AG09319 (cell line): ENCODE data around the gene ERP27.

Experiments used
- DNase-seq: peaks from one replicate; pipeline ENCODE4 v3.0.0-alpha.2; 2010; ENCODE audit warnings: low read depth; ENCODE audit errors: extremely low read depth
- TF ChIP-seq, protein P1 (sequence below): IDR thresholded peaks from 2 replicates; pipeline ENCODE4 v1.5.1; 2011; ENCODE audit warnings: low read depth, mild to moderate bottlenecking, inconsistent platforms, low read length, moderate library complexity

Gene ERP27

DNA sequence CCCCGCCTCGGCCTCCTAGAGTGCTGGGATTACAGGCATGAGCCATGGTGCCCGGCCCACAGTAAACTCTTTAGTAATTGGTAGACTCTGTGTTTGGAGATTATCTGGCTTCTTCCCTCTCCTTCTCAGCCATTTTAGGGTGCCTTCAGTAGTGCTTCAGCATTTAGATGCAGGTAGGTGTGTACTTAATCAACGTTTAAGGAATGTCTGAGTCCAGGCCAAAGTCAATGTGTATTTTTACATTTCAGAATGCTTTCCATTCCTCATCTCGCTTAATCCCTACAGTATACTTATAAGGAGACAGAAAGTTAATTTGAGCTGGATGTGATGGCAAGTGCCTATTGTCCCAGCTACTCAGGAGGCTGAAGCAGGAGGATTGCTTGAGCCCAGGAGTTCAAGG, 32.2 kb downstream of the ERP27 start:
- DNase-seq = no peak
- TF ChIP-seq, protein P1, sequence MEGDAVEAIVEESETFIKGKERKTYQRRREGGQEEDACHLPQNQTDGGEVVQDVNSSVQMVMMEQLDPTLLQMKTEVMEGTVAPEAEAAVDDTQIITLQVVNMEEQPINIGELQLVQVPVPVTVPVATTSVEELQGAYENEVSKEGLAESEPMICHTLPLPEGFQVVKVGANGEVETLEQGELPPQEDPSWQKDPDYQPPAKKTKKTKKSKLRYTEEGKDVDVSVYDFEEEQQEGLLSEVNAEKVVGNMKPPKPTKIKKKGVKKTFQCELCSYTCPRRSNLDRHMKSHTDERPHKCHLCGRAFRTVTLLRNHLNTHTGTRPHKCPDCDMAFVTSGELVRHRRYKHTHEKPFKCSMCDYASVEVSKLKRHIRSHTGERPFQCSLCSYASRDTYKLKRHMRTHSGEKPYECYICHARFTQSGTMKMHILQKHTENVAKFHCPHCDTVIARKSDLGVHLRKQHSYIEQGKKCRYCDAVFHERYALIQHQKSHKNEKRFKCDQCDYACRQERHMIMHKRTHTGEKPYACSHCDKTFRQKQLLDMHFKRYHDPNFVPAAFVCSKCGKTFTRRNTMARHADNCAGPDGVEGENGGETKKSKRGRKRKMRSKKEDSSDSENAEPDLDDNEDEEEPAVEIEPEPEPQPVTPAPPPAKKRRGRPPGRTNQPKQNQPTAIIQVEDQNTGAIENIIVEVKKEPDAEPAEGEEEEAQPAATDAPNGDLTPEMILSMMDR = no peak

GRCh38 chr12:14905269-14906004, 32.9 kb downstream of the ERP27 start:
- DNase-seq = no peak
- TF ChIP-seq, protein P1 = no peak

DNA sequence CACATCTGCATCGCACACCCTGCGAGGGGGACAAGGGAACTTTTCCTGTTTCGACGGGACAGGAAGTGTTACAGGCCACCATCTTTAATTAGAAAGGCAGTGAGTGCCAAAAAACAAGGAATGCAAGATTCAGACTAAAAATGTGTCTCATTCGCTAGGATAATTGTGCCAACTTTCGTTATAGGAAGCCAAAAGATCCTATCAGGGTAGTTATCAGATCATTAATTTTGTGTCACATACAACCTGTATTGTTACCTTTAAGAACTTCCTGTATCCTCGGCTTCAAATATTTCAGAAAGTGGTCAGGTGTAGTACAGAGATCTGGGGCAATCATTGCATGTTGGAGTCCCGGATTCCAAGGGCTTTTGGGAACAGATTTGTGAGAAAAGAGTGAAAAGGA, 33.5 kb downstream of the ERP27 start:
- TF ChIP-seq, protein P1 = no peak
- no peak for DNase-seq

- TF ChIP-seq, protein P1 = no peak
- no peak for DNase-seq
Measured at GRCh38 chr12:14903386-14904098, 34.8 kb downstream of the ERP27 start.

DNA sequence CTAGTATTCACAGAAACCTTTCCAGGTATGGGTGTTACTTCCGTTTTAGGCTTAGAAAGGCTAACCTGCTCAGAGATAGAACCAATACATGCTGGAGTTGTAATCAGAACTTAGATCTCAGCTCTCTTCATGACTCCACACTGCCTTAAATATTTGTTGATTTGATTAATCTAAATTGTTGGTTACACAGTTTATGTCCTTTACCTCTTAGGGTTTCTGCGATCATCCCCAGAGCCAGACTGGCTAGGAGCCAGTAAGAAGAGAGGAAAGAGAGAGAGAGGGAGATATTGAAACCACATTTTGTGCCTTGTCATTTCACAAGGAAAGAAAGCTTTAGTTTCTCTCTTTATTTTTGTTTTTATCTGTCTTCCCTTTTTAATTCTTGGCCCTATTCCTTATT, 35.9 kb downstream of the ERP27 start:
- no peak for DNase-seq
- TF ChIP-seq, protein P1 = no peak

DNA sequence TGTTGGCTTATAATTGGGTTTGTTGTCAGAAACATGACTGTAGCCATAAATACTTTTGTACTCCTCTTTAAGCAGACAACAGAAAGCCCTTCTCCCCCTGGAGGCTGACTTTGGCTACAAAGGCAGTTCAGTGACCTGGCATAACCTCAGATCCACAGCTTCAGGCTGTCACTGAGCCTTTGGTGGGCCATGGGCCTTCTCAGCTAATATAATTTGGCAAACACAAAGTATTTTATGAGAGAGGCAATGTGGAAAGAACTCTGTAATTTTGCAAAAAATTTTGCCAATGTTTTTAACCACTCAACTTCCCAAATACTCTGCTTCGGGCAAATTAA, 37.1 kb downstream of the ERP27 start:
- TF ChIP-seq, protein P1 = no peak
- DNase-seq = no peak

GRCh38 chr12:14900521-14901227, 37.7 kb downstream of the ERP27 start:
- no peak for DNase-seq
- TF ChIP-seq, protein P1 = no peak
